NCI-H2029 treated with DMSO at 0.1 percent for 48 hours (cell line): Measurements from ENCODE around the gene CYP2R1.

Experiments used
- DNase-seq: peaks from one replicate; lab custom pipeline; 2025; lab: John Stamatoyannopoulos, UW

The CYP2R1 gene, protein sequence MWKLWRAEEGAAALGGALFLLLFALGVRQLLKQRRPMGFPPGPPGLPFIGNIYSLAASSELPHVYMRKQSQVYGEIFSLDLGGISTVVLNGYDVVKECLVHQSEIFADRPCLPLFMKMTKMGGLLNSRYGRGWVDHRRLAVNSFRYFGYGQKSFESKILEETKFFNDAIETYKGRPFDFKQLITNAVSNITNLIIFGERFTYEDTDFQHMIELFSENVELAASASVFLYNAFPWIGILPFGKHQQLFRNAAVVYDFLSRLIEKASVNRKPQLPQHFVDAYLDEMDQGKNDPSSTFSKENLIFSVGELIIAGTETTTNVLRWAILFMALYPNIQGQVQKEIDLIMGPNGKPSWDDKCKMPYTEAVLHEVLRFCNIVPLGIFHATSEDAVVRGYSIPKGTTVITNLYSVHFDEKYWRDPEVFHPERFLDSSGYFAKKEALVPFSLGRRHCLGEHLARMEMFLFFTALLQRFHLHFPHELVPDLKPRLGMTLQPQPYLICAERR

DNA sequence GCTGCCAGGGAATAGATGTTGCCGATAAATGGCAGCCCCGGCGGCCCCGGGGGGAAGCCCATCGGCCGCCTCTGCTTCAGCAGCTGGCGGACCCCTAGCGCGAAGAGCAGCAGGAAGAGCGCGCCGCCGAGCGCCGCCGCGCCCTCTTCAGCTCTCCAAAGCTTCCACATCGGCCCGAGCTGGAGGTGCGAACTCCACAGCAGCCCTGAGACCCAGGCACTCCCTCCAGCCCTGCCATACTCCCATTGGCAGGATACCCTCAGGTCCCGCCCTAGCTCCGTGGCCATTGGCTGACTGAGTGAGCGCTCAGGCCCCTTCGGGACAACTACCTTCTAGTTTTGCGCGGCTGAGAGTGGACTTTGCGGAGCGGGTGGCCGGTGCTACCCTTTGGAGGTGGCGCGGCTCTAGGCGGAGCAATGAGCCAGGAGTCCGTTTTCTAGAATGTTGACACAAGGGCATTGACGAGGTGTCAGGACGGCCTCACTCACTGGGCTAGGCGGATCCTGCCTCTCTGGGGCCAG is at the start of gene CYP2R1:
Gene CYP2R1, minus strand, starts transcription at position 196 of the 521 bp plus-strand sequence. Its CDS starts 26 bp downstream, at position 170.
- peak; percentile 83 for DNase-seq

GRCh38 chr11:14938936-14939335 is 46.9 kb upstream of the CYP2R1 start:
- no peak for DNase-seq

GRCh38 chr11:14934641-14935351 is 42.8 kb upstream of the CYP2R1 start:
- no peak for DNase-seq

- no peak for DNase-seq
Observed at GRCh38 chr11:14932447-14932846, 40.4 kb upstream of the CYP2R1 start.

DNA sequence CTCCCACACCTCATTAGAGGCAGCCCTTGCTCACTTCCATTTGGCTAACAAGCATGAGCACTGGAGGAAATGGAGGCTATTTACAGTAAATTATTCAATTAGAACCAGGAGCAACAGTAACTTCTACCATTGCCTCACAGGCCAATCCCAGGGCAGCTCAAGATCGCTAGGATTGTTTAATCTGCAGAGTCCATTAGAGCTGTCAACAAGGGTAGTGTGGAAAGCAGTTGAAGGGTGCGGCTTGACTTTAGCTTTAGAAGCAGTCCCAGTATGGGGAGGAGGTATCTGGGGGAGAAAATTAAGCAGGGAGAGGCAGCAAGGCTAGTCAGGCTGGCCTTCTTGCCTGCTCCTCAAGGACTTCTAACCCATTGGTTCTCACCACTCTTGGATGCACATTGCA is 38.3 kb upstream of the CYP2R1 start:
- no peak for DNase-seq

GRCh38 chr11:14927146-14927545 is 35.1 kb upstream of the CYP2R1 start:
- DNase-seq = no peak

DNA sequence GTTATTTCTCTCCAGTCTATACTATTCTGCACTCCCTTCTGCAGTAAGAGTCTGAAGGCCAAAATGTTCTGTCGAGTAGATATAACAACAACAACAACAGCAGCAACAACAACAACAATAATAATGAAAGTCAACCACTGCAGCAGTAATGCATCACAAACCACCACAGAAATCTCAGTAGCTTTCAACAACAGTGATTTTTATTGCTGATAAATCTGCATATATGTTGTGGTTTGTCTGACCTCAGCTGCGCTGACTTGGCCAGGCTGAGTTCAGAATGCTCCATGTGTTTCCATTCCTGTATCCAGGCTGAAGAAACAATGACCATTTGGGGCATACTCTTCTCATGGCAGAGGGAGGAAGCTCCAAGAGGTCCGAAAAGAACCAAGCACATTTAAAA is 32.3 kb upstream of the CYP2R1 start:
- DNase-seq = no peak

- no peak for DNase-seq
Observed at GRCh38 chr11:14916403-14916802, 24.4 kb upstream of the CYP2R1 start.

DNA sequence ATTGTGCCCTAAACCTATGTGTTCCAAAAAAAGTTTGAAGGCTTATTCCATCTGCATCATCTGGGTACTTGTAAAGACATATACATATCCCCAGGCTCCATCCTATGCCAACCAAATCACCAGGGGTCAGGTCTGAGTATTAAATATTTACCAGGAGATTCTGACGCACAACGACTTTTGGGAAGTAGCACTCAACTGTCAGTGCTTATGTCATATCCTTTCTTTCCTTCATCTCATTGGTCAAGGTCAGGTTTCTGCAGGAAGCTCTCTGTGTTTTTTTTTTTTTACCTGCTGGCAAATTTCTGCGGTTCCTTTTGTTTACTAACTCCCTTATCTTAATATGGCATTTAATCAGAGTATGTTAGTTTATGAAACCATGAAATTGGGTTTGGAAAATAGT is 22.5 kb upstream of the CYP2R1 start:
- no peak for DNase-seq

DNA sequence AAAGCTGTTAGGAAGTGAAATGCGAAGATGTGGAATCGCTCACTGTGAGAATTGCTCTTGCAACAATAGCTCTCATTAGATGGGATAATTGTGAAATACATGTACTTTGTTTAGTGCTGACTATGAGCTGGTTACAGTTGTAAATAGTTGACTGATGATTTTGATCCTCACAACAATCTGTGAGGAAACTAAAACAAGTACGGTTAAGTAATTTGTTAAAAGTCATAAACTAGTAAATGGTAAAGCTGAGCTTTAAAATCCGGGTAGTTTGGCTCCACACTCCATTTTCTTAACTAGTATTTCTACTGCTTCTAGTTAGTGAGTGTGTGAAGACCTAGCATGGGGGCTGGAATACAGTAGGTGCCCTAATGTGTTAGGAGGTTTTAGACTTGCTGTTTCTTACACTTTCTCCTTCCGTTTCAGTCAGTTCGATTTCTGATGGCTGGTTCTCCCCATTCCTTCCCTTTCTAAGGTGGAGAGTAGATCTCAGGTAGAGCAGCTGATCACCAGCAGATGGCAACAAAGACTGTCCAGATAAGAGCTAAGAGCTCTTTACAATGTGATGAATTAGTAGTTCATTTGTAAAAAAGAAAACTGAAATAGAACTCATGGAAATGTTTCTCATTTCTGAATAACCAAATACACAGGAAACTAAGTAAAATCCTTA is 16.3 kb upstream of the CYP2R1 start:
- DNase-seq = peak; percentile 72

GRCh38 chr11:14907411-14908213 is 15.6 kb upstream of the CYP2R1 start:
- peak; percentile 50 for DNase-seq

- DNase-seq = no peak
Observed at GRCh38 chr11:14906993-14907392, 15.0 kb upstream of the CYP2R1 start.

DNA sequence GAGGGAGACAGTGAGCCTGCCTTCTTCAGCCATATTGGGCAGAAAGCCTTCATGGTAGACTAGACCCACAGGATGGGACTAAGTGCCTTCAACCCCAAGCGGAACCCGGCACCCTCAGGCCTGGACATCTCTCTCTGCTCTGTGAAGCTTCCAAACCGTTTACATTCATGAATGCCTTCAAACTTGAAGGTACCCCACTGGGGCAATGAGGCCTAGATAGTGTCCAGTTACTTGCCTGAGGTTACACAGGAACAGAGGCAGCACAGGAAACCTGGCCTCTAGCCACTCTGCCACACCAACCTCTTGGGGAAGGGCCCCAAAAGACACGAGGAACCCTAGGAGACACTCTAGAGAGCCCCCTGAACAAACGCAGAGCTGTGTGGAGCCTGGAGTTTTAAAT is 14.5 kb upstream of the CYP2R1 start:
- DNase-seq = no peak

GRCh38 chr11:14905104-14906033 is 13.3 kb upstream of the CYP2R1 start:
- no peak for DNase-seq

GRCh38 chr11:14904745-14905103 is 12.7 kb upstream of the CYP2R1 start:
- DNase-seq = no peak

- DNase-seq = no peak
Observed at GRCh38 chr11:14902650-14903350, 10.8 kb upstream of the CYP2R1 start.

- no peak for DNase-seq
Observed at GRCh38 chr11:14898906-14899305, 6.9 kb upstream of the CYP2R1 start.

- no peak for DNase-seq
Observed at GRCh38 chr11:14898355-14898754, 6.3 kb upstream of the CYP2R1 start.

GRCh38 chr11:14894657-14895598 is 2.9 kb upstream of the CYP2R1 start:
- no peak for DNase-seq
